ENCODE results near the gene ARFRP1.
"Not testable (repeated sequence)": the region's sequence is repeated elsewhere in the genome, so short reads cannot be mapped to it uniquely, and the experiment has no call there.

The ARFRP1 gene

DNA sequence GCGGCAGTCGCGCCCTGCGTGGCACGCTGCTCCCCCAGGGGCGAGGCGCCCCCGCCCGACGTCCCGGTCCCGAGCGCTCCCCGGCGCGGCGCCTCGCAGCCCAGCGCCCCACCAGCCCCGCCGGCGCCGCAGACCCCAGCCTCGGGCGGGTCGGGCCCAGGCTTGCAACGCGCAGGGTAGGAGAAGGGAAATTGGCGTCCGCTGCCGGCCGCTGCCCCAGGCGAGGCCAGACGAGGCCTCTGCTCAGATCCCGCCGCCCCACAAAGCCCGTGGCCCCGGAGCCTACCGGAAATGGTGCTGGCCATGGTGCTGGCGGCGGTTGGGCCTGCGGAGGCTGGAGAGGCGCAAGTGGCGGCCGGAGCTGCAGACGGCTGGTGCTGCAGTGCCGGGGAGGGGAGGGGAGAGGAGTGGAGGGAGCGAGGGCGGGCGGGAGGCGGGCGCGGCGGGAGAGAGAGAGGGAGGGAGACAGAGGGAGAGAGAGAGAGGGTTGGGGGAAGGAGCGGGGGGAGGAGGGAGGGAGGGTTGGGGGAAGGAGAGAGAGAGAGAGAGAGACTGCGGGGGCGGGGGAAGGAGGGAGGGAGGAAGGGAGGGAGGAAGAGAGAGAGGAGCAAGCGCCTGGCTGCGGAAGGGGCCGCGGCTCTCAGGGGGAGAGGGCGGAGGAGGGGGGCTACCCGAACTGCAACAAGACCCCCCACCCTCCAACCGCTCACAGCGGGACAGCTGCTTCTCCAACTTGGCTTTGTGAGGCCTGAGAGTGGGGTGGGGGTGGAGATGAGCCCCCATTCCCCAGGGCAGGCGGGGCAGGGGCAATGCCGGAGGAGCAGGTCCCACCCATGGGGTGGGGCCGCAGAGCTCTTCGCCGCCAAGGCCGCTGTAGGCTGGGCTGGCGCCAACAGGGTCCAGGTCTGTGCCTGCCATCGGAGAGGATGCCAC is 54.5 kb downstream of the ARFRP1 start, which contains the start of gene STMN3:
TSS of gene STMN3 (minus strand) at position 384 of the 933 bp plus-strand sequence. CDS start at position 305, 79 bp downstream.
- peak; percentile 77 for DNase-seq

GRCh38 chr20:63652192-63652980 is 55.4 kb downstream of the ARFRP1 start:
- DNase-seq = no peak

- DNase-seq = no peak
These were observed 55.9 kb downstream of the ARFRP1 start for GRCh38 chr20:63651942-63652191.

DNA sequence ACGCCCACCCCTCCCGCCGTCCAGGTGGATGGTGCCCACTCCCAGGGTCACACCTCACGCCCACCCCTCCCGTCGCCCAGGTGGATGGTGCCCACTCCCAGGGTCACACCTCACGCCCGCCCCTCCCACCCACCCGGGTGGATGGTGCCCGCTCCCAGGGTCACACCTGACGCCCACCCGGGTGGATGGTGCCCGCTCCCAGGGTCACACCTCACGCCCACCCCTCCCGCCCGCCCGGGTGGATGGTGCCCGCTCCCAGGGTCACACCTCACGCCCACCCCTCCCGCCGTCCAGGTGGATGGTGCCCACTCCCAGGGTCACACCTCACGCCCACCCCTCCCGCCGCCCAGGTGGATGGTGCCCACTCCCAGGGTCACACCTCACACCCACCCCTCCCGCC is 57.3 kb downstream of the ARFRP1 start:
- DNase-seq = not testable (repeated sequence)

GRCh38 chr20:63648895-63649589 is 58.7 kb downstream of the ARFRP1 start:
- no peak for DNase-seq

Measured in GF-D8 (cell line).